Measurements from ENCODE around the gene PKD2L1. TPM values are rescaled to one million over a fixed set of nuclear protein-coding genes. Genes with fewer than 3 reads are reported as not detected.

The PKD2L1 gene
- total RNA-seq, 2 donors from 2014 or later = 0.09 to 0.34 TPM

DNA sequence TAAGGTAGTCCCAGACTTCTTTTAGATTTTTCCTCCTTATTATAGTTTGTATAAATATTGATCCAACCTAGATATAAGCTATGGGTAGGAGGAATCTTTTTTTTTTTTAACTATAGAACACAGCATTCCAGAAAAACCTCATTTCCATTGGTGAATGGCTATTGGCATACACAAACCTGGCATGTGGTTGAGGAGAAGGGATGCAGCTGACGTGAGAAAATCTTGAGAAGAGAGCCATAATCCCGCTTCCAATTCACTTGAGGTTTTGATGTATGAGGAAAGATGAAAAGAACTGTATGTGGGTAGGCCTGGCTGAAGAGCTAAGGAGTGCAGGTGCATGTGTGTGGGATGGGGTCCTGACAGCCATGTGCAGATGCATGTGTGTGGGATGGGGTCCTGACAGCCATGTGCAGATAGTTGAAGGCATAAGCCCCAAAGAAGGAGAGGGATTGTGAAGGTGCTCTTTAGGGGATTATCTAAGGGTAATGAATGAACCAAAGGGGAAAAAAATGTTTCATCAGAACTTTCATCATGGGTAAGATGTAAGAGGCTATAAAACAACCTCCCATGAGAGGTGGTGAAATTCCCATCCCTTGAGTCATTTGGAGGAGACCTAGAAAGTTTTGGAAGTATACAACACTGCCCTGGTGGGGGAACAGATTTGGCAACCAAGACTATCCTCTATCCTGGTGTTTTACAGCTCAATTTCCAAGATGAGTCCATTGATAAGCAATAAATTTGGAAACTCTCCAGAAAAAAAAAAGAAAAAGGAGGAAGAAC lies 3.8 kb upstream of the PKD2L1 start:
- Histone ChIP-seq H3K4me1 (replicated peaks) (no peaks in the 10 kb centered on the region), H3K36me3 (no peaks in the 10 kb centered on the region), H3K27me3 (replicated peaks; ENCODE audit: insufficient read depth) (peaks cover 7% of the 10 kb centered on the region), H3K4me3 (no peak overlapping the region), H3K9me3 (no peaks in the 10 kb centered on the region), H3K27ac (no peak overlapping the region)
- intact Hi-C loops (cut with DNase I) = no loop called here
- WGBS = 67% methylated on average over 2 of the region's 2 CpGs
- TF ChIP-seq CTCF (IDR thresholded peaks at IDR 0.05) (no peak), POLR2A (IDR thresholded peaks at IDR 0.05) (no peak), POLR2AphosphoS5 (IDR thresholded peaks at IDR 0.05) (no peak)
- DNase-seq (ENCODE audit: low spot score) = no peak

- 75% methylated on average over 4 of the region's 4 CpGs for WGBS
Measured at GRCh38 chr10:100333106-100333505, 3.1 kb upstream of the PKD2L1 start.

GRCh38 chr10:100328198-100328597 lies 1.8 kb downstream of the PKD2L1 start:
- H3K4me1 ChIP-seq (replicated peaks) = no peaks in the 10 kb centered on the region
- H3K27me3 ChIP-seq (replicated peaks; ENCODE audit: insufficient read depth) = peaks cover 5% of the 10 kb centered on the region
- 68% methylated on average over 5 of the region's 5 CpGs for WGBS
- no peak for DNase-seq (ENCODE audit: low spot score)
- H3K9me3 ChIP-seq = no peaks in the 10 kb centered on the region
- TF ChIP-seq POLR2A (IDR thresholded peaks at IDR 0.05) = no peak
- no peak for TF ChIP-seq POLR2AphosphoS5 (IDR thresholded peaks at IDR 0.05)
- no peak for TF ChIP-seq CTCF (IDR thresholded peaks at IDR 0.05)
- no peak overlapping the region for H3K4me3 ChIP-seq
- H3K36me3 ChIP-seq = no peaks in the 10 kb centered on the region
- intact Hi-C loops (cut with DNase I) = no loop called here
- no peak overlapping the region for H3K27ac ChIP-seq

More at GRCh38 chr10:100333106-100333505, 3.1 kb upstream of the PKD2L1 start:
- Histone ChIP-seq H3K27ac (no peak overlapping the region), H3K27me3 (replicated peaks; ENCODE audit: insufficient read depth) (peaks cover 7% of the 10 kb centered on the region), H3K36me3 (no peaks in the 10 kb centered on the region), H3K9me3 (no peaks in the 10 kb centered on the region), H3K4me3 (no peak overlapping the region), H3K4me1 (replicated peaks) (no peaks in the 10 kb centered on the region)
- intact Hi-C loops (cut with DNase I) = no loop called here
- TF ChIP-seq CTCF (IDR thresholded peaks at IDR 0.05) = no peak
- no peak for TF ChIP-seq POLR2AphosphoS5 (IDR thresholded peaks at IDR 0.05)
- no peak for TF ChIP-seq POLR2A (IDR thresholded peaks at IDR 0.05)
- no peak for DNase-seq (ENCODE audit: low spot score)

- Histone ChIP-seq H3K9me3 (no peaks in the 10 kb centered on the region), H3K27ac (no peak overlapping the region), H3K36me3 (no peaks in the 10 kb centered on the region), H3K27me3 (replicated peaks; ENCODE audit: insufficient read depth) (peaks cover 5% of the 10 kb centered on the region), H3K4me3 (no peak overlapping the region), H3K4me1 (replicated peaks) (no peaks in the 10 kb centered on the region)
- TF ChIP-seq POLR2AphosphoS5 (IDR thresholded peaks at IDR 0.05) (no peak), POLR2A (IDR thresholded peaks at IDR 0.05) (no peak), CTCF (IDR thresholded peaks at IDR 0.05) (no peak)
- WGBS = 65% methylated on average over 3 of the region's 3 CpGs
- intact Hi-C loops (cut with DNase I) = no loop called here
- DNase-seq (ENCODE audit: low spot score) = no peak
Measured at GRCh38 chr10:100327718-100328009, 2.4 kb downstream of the PKD2L1 start.

All from prostate gland (tissue), 2 donors.